Ovary (tissue), 3 donors: ENCODE results near the gene BIVM.

Experiments used
- CTCF ChIP-seq, 3 donors: fragments of 450-650 bp in 2 of 3; fragments of 200-600 bp in 1 of 3; IDR thresholded peaks; one replicate each; pipeline versions ENCODE4 v1.5.1 to v1.8.0; 2016 to 2022; ENCODE audit warnings: antibody characterized with exemption in 3 of 3, mild to moderate bottlenecking in 1 of 3
- POLR2A ChIP-seq: fragments of 450-650 bp; IDR thresholded peaks from one replicate; pipeline ENCODE4 v1.6.1; 2017; ENCODE audit warnings: antibody characterized with exemption, mild to moderate bottlenecking, moderate library complexity
- donor health status: DM: no; HTN: no; CAD: no.

DNA sequence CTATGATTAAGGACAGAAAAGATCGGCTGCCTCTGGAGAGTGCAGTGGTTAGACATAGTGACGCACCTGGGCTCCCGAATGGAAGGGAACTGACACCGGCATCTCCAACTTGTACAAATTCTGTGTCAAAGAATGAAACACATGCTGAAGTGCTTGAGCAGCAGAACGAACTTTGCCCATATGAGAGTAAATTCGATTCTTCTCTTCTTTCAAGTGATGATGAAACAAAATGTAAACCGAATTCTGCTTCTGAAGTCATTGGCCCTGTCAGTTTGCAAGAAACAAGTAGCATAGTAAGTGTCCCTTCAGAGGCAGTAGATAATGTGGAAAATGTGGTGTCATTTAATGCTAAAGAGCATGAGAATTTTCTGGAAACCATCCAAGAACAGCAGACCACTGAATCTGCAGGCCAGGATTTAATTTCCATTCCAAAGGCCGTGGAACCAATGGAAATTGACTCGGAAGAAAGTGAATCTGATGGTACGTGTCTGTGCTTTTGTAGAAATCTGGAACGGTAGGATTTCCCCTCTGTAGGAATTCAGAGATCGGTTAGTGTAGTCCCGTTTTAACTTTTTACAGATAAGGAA is 63.8 kb downstream of the BIVM start:
- TF ChIP-seq CTCF (IDR thresholded peaks at IDR 0.05) (no peak), POLR2A (no peak)
